Sigmoid colon (tissue), 7 donors: ENCODE data around the gene ECI1. TPM values are rescaled to one million over a fixed set of nuclear protein-coding genes. Genes with fewer than 3 reads are reported as not detected.
A peak's percentile ranks its signal among the peaks of the same experiment; 100 is the strongest.

ENCODE experiments used
- DNase-seq: peaks from one replicate; pipeline ENCODE4 v3.0.0-alpha.2; 2019
- H3K27ac ChIP-seq, 4 donors: fragments of 200-600 bp; sonication (generic); one replicate each; pipeline ENCODE4 v1.5.1; 2016 to 2019; ENCODE audit warnings: mild to moderate bottlenecking in 1 of 4
- H3K27me3 ChIP-seq, 3 donors: fragments of 200-600 bp; sonication (generic); one replicate each; pipeline ENCODE4 v1.5.1; 2019; ENCODE audit warnings: mild to moderate bottlenecking in 1 of 3
- H3K36me3 ChIP-seq, 4 donors: fragments of 200-600 bp; sonication (generic); one replicate each; pipeline ENCODE4 v1.5.1; 2016 to 2019
- H3K4me1 ChIP-seq, 4 donors: fragments of 200-600 bp; sonication (generic); one replicate each; pipeline ENCODE4 v1.5.1; 2017 to 2019
- H3K4me3 ChIP-seq, 4 donors: fragments of 200-600 bp; sonication (generic); one replicate each; pipeline ENCODE4 v1.5.1; 2017 to 2019; ENCODE audit warnings: mild to moderate bottlenecking in 2 of 4, moderate library complexity in 1 of 4
- H3K9me3 ChIP-seq, 4 donors: fragments of 200-600 bp in 3 of 4; sonication (generic) in 3 of 4; one replicate each; pipeline versions ENCODE4 v1.5.1 to v1.6.1; 2013 to 2019
- CTCF ChIP-seq, 4 experiments: fragments of 450-650 bp in 3 of 4; fragments of 200-600 bp in 1 of 4; IDR thresholded peaks; one replicate each; pipeline ENCODE4 v1.5.1; 2016 to 2019; ENCODE audit warnings: antibody characterized with exemption in 4 of 4, mild to moderate bottlenecking in 3 of 4, moderate library complexity in 2 of 4
- EP300 ChIP-seq, 4 donors: sonication (generic); formaldehyde crosslinking; IDR thresholded peaks; one replicate each; pipeline ENCODE4 v1.6.1; 2017; ENCODE audit warnings: antibody characterized with exemption in 4 of 4
- POLR2A ChIP-seq, 2 donors: fragments of 450-650 bp; IDR thresholded peaks; one replicate each; pipeline ENCODE4 v1.6.1; 2016; ENCODE audit warnings: antibody characterized with exemption in 2 of 2, mild to moderate bottlenecking in 2 of 2, moderate library complexity in 2 of 2
- POLR2AphosphoS5 ChIP-seq, 4 donors: sonication (generic); formaldehyde crosslinking; IDR thresholded peaks; one replicate each; pipeline ENCODE4 v1.6.1; 2017; ENCODE audit warnings: antibody characterized with exemption in 4 of 4
- WGBS, 2 donors: extraction: QIAGEN DNeasy Blood & Tissue Kit; methylation state at CpG; one replicate each; pipeline ENCODE4 v1.1.7; 2013; 5-methylcytosine and 5-hydroxymethylcytosine counted together
- intact Hi-C: fragments of 100-400 bp; cut with DNase I; formaldehyde crosslinking; loops from one replicate; pipeline ENCODE4 v1.15.1; 2023
- polyA plus RNA-seq, 3 donors: library from polyadenylated mRNA; stranded (reverse); fragments of 200-250 nt; gene quantifications; one replicate each; pipeline ENCODE4 v1.2.3, GENCODE V29; 2013
- total RNA-seq, 4 donors: library from RNA; depleted of rRNA; stranded (reverse); fragments of >200 nt; gene quantifications; one replicate each; pipeline ENCODE4 v1.1.0, GENCODE V29; 2016
- donor health status: healthy with polysubstance abuse.
- donor health status: Bipolar disorder and iron deficiency.
- donor health status: healthy.

Gene ECI1
- total and polyA plus RNA-seq, 7 donors, result 50.2 to 136 (median 84.8) TPM

- WGBS, 2 donors, result 95% methylated on average over 22 of the region's 22 CpGs
- intact Hi-C loops, result no loop called here
- no peak for TF ChIP-seq POLR2A (IDR thresholded peaks at IDR 0.05)
- TF ChIP-seq POLR2AphosphoS5 (IDR thresholded peaks at IDR 0.05), result no peak
- TF ChIP-seq EP300 (IDR thresholded peaks at IDR 0.05), result no peak
- TF ChIP-seq CTCF (IDR thresholded peaks at IDR 0.05), result no peak
- H3K27ac ChIP-seq, result no peak overlapping the region
- no peak overlapping the region for H3K4me3 ChIP-seq
- no peaks in the 10 kb centered on the region for H3K27me3 ChIP-seq
- no peaks in the 10 kb centered on the region for H3K9me3 ChIP-seq
- DNase-seq, result no peak
- H3K36me3 ChIP-seq, result peaks cover 0 to 42% (median 5%) of the 10 kb centered on the region in 4 donors
- H3K4me1 ChIP-seq, result no peaks in the 10 kb centered on the region
Measured at GRCh38 chr16:2297506-2297860, 46.1 kb upstream of the ECI1 start.

- no peak for DNase-seq
- Histone ChIP-seq H3K27ac (no peak overlapping the region), H3K36me3 (peaks cover 0 to 48% (median 6%) of the 10 kb centered on the region in 4 donors)
Measured at GRCh38 chr16:2296661-2297505, 45.5 kb upstream of the ECI1 start.

GRCh38 chr16:2295056-2295798, 43.8 kb upstream of the ECI1 start:
- DNase-seq, result no peak
- no peak overlapping the region for H3K27ac ChIP-seq
- 89% methylated on average over 21 of the region's 21 CpGs for WGBS, 2 donors
- no peaks in the 10 kb centered on the region for H3K4me1 ChIP-seq
- H3K27me3 ChIP-seq, result no peaks in the 10 kb centered on the region
- no peaks in the 10 kb centered on the region for H3K9me3 ChIP-seq
- H3K36me3 ChIP-seq, result peaks cover 0 to 61% (median 9%) of the 10 kb centered on the region in 4 donors
- H3K4me3 ChIP-seq, result no peak overlapping the region
- no peak for TF ChIP-seq EP300 (IDR thresholded peaks at IDR 0.05)
- no peak for TF ChIP-seq POLR2A (IDR thresholded peaks at IDR 0.05)
- TF ChIP-seq POLR2AphosphoS5 (IDR thresholded peaks at IDR 0.05), result no peak
- TF ChIP-seq CTCF (IDR thresholded peaks at IDR 0.05), result no peak
- intact Hi-C loops, result no loop called here

More at GRCh38 chr16:2296661-2297505, 45.5 kb upstream of the ECI1 start:
- H3K27me3 ChIP-seq, result no peaks in the 10 kb centered on the region
- intact Hi-C loops, result no loop called here
- no peaks in the 10 kb centered on the region for H3K4me1 ChIP-seq
- no peak overlapping the region for H3K4me3 ChIP-seq
- TF ChIP-seq EP300 (IDR thresholded peaks at IDR 0.05), result no peak
- TF ChIP-seq CTCF (IDR thresholded peaks at IDR 0.05), result peak in 1 of 4 experiments; percentile 32
- H3K9me3 ChIP-seq, result no peaks in the 10 kb centered on the region
- WGBS, 2 donors, result 79 to 84% methylated on average over 23 of the region's 23 CpGs

- no peak overlapping the region for H3K27ac ChIP-seq
- TF ChIP-seq CTCF (IDR thresholded peaks at IDR 0.05), result no peak
- no peak for TF ChIP-seq POLR2A (IDR thresholded peaks at IDR 0.05)
- no peak for TF ChIP-seq POLR2AphosphoS5 (IDR thresholded peaks at IDR 0.05)
- no peak for TF ChIP-seq EP300 (IDR thresholded peaks at IDR 0.05)
- no peak for DNase-seq
- H3K9me3 ChIP-seq, result no peaks in the 10 kb centered on the region
- H3K36me3 ChIP-seq, result peaks cover 0 to 75% (median 8%) of the 10 kb centered on the region in 4 donors
- intact Hi-C loops, result no loop called here
- H3K27me3 ChIP-seq, result no peaks in the 10 kb centered on the region
- 91 to 93% methylated on average over 9 of the region's 9 CpGs for WGBS, 2 donors
- no peak overlapping the region for H3K4me3 ChIP-seq
- H3K4me1 ChIP-seq, result no peaks in the 10 kb centered on the region
Measured at GRCh38 chr16:2292221-2292620, 40.8 kb upstream of the ECI1 start.
